Activated CD8-positive, alpha-beta T cell treated with anti-CD3 and anti-CD28 coated beads for 36 hours (primary cell): ENCODE results near the gene XKR3. TPM values are rescaled to one million over a fixed set of nuclear protein-coding genes. Genes with fewer than 3 reads are reported as not detected.

Source experiments
- ATAC-seq: fragments of 200-7000 bp; cut with Tn5 transposase; one replicate; pipeline ENCODE4 v1.10.0; 2021; ENCODE audit warnings: mild to moderate bottlenecking, moderate library complexity
- CTCF ChIA-PET: fragments of 350-600 bp; sonication (Branson Sonifier 250); formaldehyde crosslinking; loops from one replicate; lab custom pipeline; 2021; ENCODE audit warnings: antibody characterized with exemption; lab: Charles Lee
- POLR2A ChIA-PET: fragments of 350-600 bp; sonication (Branson Sonifier 250); formaldehyde crosslinking; loops from one replicate; lab custom pipeline; 2021; ENCODE audit warnings: antibody characterized with exemption; lab: Charles Lee
- DNase-seq: peaks from one replicate; pipeline ENCODE4 v3.0.0-alpha.2; 2020
- H3K27ac Mint-ChIP-seq: one replicate; pipeline ENCODE4 v1.8.0; 2021; ENCODE audit warnings: mild to moderate bottlenecking, mixed read lengths
- H3K27me3 Mint-ChIP-seq: one replicate; pipeline ENCODE4 v1.8.0; 2021; ENCODE audit warnings: mixed read lengths
- H3K36me3 Mint-ChIP-seq: one replicate; pipeline ENCODE4 v1.8.0; 2021; ENCODE audit warnings: low read depth, mixed read lengths
- H3K4me1 Mint-ChIP-seq: one replicate; pipeline ENCODE4 v1.8.0; 2021; ENCODE audit warnings: low read depth, mixed read lengths
- H3K4me3 Mint-ChIP-seq: one replicate; pipeline ENCODE4 v1.8.0; 2021; ENCODE audit warnings: mild to moderate bottlenecking, moderate library complexity, mixed read lengths
- H3K9me3 Mint-ChIP-seq: one replicate; pipeline ENCODE4 v1.8.0; 2021; ENCODE audit warnings: mixed read lengths
- CTCF ChIP-seq: fragments of 200-600 bp; IDR thresholded peaks from one replicate; pipeline ENCODE4 v1.8.0; 2022; ENCODE audit warnings: antibody characterized with exemption, mild to moderate bottlenecking
- intact Hi-C: fragments of 100-400 bp; cut with micrococcal nuclease; formaldehyde crosslinking; loops from one replicate; pipeline ENCODE4 v1.10.0; 2022
- total RNA-seq, 2 experiments: library from RNA; stranded (reverse); gene quantifications; one replicate each; pipeline ENCODE4 v1.2.3, GENCODE V29; 2021

XKR3 gene
- total RNA-seq, 2 experiments from 2014 or later = not detected

GRCh38 chr22:16834971-16835370 lies 9.8 kb upstream of the XKR3 start:
- POLR2A ChIA-PET = no interaction called here
- no peaks in the 10 kb centered on the region for H3K4me1 Mint-ChIP-seq
- intact Hi-C loops = no loop called here
- H3K4me3 Mint-ChIP-seq = no peak overlapping the region
- CTCF ChIA-PET = interaction anchor here (1.2 kb wide), 1 partner anchor 12 kb away, joined by 4 read pairs; no protein-coding TSS in a partner anchor
- ATAC-seq (no peak), DNase-seq (no peak)
- H3K27me3 Mint-ChIP-seq = peaks cover 2% of the 10 kb centered on the region
- H3K9me3 Mint-ChIP-seq = no peaks in the 10 kb centered on the region
- H3K36me3 Mint-ChIP-seq = no peaks in the 10 kb centered on the region
- H3K27ac Mint-ChIP-seq = no peak overlapping the region
- TF ChIP-seq CTCF = no peak

GRCh38 chr22:16831257-16831656 lies 6.0 kb upstream of the XKR3 start:
- Mint-ChIP-seq H3K9me3 (no peaks in the 10 kb centered on the region), H3K27ac (no peak overlapping the region), H3K27me3 (peaks cover 2% of the 10 kb centered on the region), H3K36me3 (no peaks in the 10 kb centered on the region), H3K4me1 (no peaks in the 10 kb centered on the region), H3K4me3 (no peak overlapping the region)
- CTCF ChIA-PET = no interaction called here
- POLR2A ChIA-PET = no interaction called here
- no peak for TF ChIP-seq CTCF
- ATAC-seq (no peak), DNase-seq (no peak)
- intact Hi-C loops = no loop called here

GRCh38 chr22:16829985-16830384 lies 4.8 kb upstream of the XKR3 start:
- Mint-ChIP-seq H3K36me3 (no peaks in the 10 kb centered on the region), H3K27me3 (peaks cover 2% of the 10 kb centered on the region), H3K27ac (no peak overlapping the region), H3K9me3 (no peaks in the 10 kb centered on the region), H3K4me3 (no peak overlapping the region), H3K4me1 (peaks cover 8% of the 10 kb centered on the region)
- intact Hi-C loops = no loop called here
- POLR2A ChIA-PET = no interaction called here
- TF ChIP-seq CTCF = no peak
- no peak for DNase-seq
- CTCF ChIA-PET = no interaction called here
- no peak for ATAC-seq

GRCh38 chr22:16828876-16829275 lies 3.7 kb upstream of the XKR3 start:
- ChIA-PET POLR2A (no interaction called here), CTCF (no interaction called here)
- Mint-ChIP-seq H3K4me3 (no peak overlapping the region), H3K9me3 (no peaks in the 10 kb centered on the region), H3K27me3 (no peaks in the 10 kb centered on the region), H3K27ac (no peak overlapping the region), H3K36me3 (no peaks in the 10 kb centered on the region), H3K4me1 (peaks cover 17% of the 10 kb centered on the region)
- intact Hi-C loops = no loop called here
- no peak for TF ChIP-seq CTCF
- ATAC-seq = no peak
- no peak for DNase-seq

GRCh38 chr22:16827506-16827905 lies 2.3 kb upstream of the XKR3 start:
- ChIA-PET CTCF (no interaction called here), POLR2A (no interaction called here)
- Mint-ChIP-seq H3K4me1 (peaks cover 17% of the 10 kb centered on the region), H3K4me3 (no peak overlapping the region), H3K27ac (no peak overlapping the region), H3K27me3 (no peaks in the 10 kb centered on the region), H3K36me3 (no peaks in the 10 kb centered on the region), H3K9me3 (no peaks in the 10 kb centered on the region)
- intact Hi-C loops = no loop called here
- DNase-seq (no peak), ATAC-seq (no peak)
- no peak for TF ChIP-seq CTCF
